Neural cell (in vitro differentiated cells): ENCODE measurements around the gene ZIC1. TPM values are rescaled to one million over a fixed set of nuclear protein-coding genes. Genes with fewer than 3 reads are reported as not detected.

Experiments
- H2AFZ ChIP-seq: fragments of 200-600, 300-800 bp; sonication (generic), shearing (Covaris generic); 2 replicates; pipeline ENCODE4 v1.6.0; 2014; ENCODE audit warnings: low read depth, mild to moderate bottlenecking, antibody characterized with exemption, low read length, moderate library complexity
- H3F3A ChIP-seq: fragments of 200-600 bp; shearing (Covaris generic); 2 replicates; pipeline ENCODE4 v1.6.1; 2016; ENCODE audit warnings: mild to moderate bottlenecking, moderate library complexity, mixed read lengths, antibody characterized with exemption, low read length; ENCODE audit not compliant: insufficient read depth, poor library complexity, severe bottlenecking
- H3K27ac ChIP-seq: fragments of 200-600, 300-800 bp; sonication (generic), shearing (Covaris generic); 2 replicates; pipeline ENCODE4 v1.5.1; 2014; ENCODE audit warnings: mild to moderate bottlenecking, low read length, moderate library complexity
- H3K27me3 ChIP-seq: fragments of 300-800, 200-600 bp; sonication (generic), shearing (Covaris generic); 2 replicates; pipeline ENCODE4 v1.6.0; 2014; ENCODE audit warnings: mild to moderate bottlenecking, low read depth, low read length, moderate library complexity; ENCODE audit not compliant: insufficient read depth
- H3K36me3 ChIP-seq: fragments of 300-800, 200-600 bp; sonication (generic), shearing (Covaris generic); 2 replicates; pipeline ENCODE4 v1.5.1; 2014; ENCODE audit warnings: mild to moderate bottlenecking, antibody characterized with exemption, low read length, moderate library complexity; ENCODE audit not compliant: insufficient read depth
- H3K4me2 ChIP-seq: fragments of 300-800, 200-600 bp; sonication (generic), shearing (Covaris generic); 2 replicates; pipeline ENCODE4 v1.6.0; 2014; ENCODE audit warnings: mild to moderate bottlenecking, low read length
- H3K4me3 ChIP-seq: fragments of 300-800, 200-600 bp; sonication (generic), shearing (Covaris generic); 2 replicates; pipeline ENCODE4 v1.5.1; 2014; ENCODE audit warnings: mild to moderate bottlenecking, low read length, moderate library complexity
- H3K79me2 ChIP-seq: fragments of 200-600 bp; shearing (Covaris generic); replicated peaks from 2 replicates; pipeline ENCODE4 v1.6.0; 2014; ENCODE audit warnings: mild to moderate bottlenecking, low read length, moderate library complexity; ENCODE audit not compliant: insufficient read depth
- H3K9ac ChIP-seq: fragments of 300-800, 200-600 bp; sonication (generic), shearing (Covaris generic); 2 replicates; pipeline ENCODE4 v1.6.1; 2016; ENCODE audit warnings: mild to moderate bottlenecking, low read length, mixed read lengths
- H3K9me2 ChIP-seq: fragments of 200-600 bp; shearing (Covaris generic); 2 replicates; pipeline ENCODE4 v1.6.1; 2016; ENCODE audit warnings: mild to moderate bottlenecking, low read length, mixed read lengths; ENCODE audit not compliant: insufficient read depth
- H3K9me3 ChIP-seq: fragments of 200-600, 300-800 bp; sonication (generic), shearing (Covaris generic); 2 replicates; pipeline ENCODE4 v1.6.1; 2016; ENCODE audit warnings: mild to moderate bottlenecking, mixed run types, low read length, moderate library complexity, mixed read lengths
- H4K20me1 ChIP-seq: fragments of 200-600 bp; shearing (Covaris generic); 2 replicates; pipeline ENCODE4 v1.6.1; 2016; ENCODE audit warnings: mild to moderate bottlenecking, mixed run types; ENCODE audit not compliant: insufficient read depth
- CTCF ChIP-seq: fragments of 450-650 bp; IDR thresholded peaks from 2 replicates; pipeline ENCODE4 v1.5.1; 2014; ENCODE audit warnings: antibody characterized with exemption, mild to moderate bottlenecking, moderate library complexity; ENCODE audit not compliant: poor library complexity, severe bottlenecking
- EP300 ChIP-seq: fragments of 450-650 bp; conservative IDR thresholded peaks from 2 replicates; pipeline ENCODE4 v1.6.1; 2014; ENCODE audit warnings: antibody characterized with exemption, mild to moderate bottlenecking, moderate library complexity; ENCODE audit not compliant: poor library complexity, severe bottlenecking
- EZH2 ChIP-seq: fragments of 200-600, 300-800 bp; shearing (Covaris generic), sonication (generic); IDR thresholded peaks from 2 replicates; pipeline ENCODE4 v1.6.1; 2014; ENCODE audit warnings: antibody characterized with exemption, low read length, borderline replicate concordance, mild to moderate bottlenecking; ENCODE audit not compliant: insufficient read depth, poor library complexity, severe bottlenecking
- MXI1 ChIP-seq: fragments of 450-650 bp; conservative IDR thresholded peaks from 2 replicates; pipeline ENCODE4 v1.6.1; 2014; ENCODE audit warnings: antibody characterized with exemption, mild to moderate bottlenecking; ENCODE audit not compliant: poor library complexity, severe bottlenecking
- POLR2AphosphoS5 ChIP-seq: IDR thresholded peaks from 2 replicates; pipeline ENCODE4 v1.6.1; 2012
- RAD21 ChIP-seq: fragments of 450-650 bp; conservative IDR thresholded peaks from 2 replicates; pipeline ENCODE4 v1.6.1; 2014; ENCODE audit warnings: antibody characterized with exemption, mild to moderate bottlenecking, moderate library complexity
- REST ChIP-seq: IDR thresholded peaks from 2 replicates; pipeline ENCODE4 v1.6.1; 2012; ENCODE audit warnings: borderline replicate concordance
- SMC3 ChIP-seq: fragments of 450-650 bp; conservative IDR thresholded peaks from 2 replicates; pipeline ENCODE4 v1.6.1; 2014; ENCODE audit warnings: antibody characterized with exemption, mild to moderate bottlenecking, moderate library complexity; ENCODE audit not compliant: poor library complexity
- TAF1 ChIP-seq: IDR thresholded peaks from 2 replicates; pipeline ENCODE4 v1.6.1; 2012; ENCODE audit warnings: low read depth
- polyA plus RNA-seq: library from polyadenylated mRNA; depleted of rRNA; stranded (reverse); fragments of >200 nt; gene quantifications from 2 replicates; pipeline ENCODE4 v1.2.3, GENCODE V29; 2014

The ZIC1 gene
- polyA plus RNA-seq, 1 donor from 2014 or later: 183 TPM

- Histone ChIP-seq H3K4me2 (no peak overlapping the region), H3K36me3 (no peaks in the 10 kb centered on the region), H3K9me3 (no peaks in the 10 kb centered on the region), H3K27ac (no peak overlapping the region), H3K4me3 (no peak overlapping the region), H3K9ac (no peak overlapping the region), H3K79me2 (peaks cover 99% of the 10 kb centered on the region), H4K20me1 (no peaks in the 10 kb centered on the region), H3F3A (peaks cover 10% of the 10 kb centered on the region), H3K9me2 (no peaks in the 10 kb centered on the region), H3K27me3 (peaks cover 38% of the 10 kb centered on the region), H2AFZ (no peak overlapping the region)
- no peak for TF ChIP-seq RAD21
- no peak for TF ChIP-seq POLR2AphosphoS5
- TF ChIP-seq EP300: no peak
- TF ChIP-seq TAF1: no peak
- TF ChIP-seq SMC3: no peak
- no peak for TF ChIP-seq CTCF
- TF ChIP-seq REST: no peak
- TF ChIP-seq MXI1: no peak
- TF ChIP-seq EZH2: no peak
Observed at GRCh38 chr3:147417551-147418295, 8.6 kb downstream of the ZIC1 start.

GRCh38 chr3:147418371-147418781 is 9.2 kb downstream of the ZIC1 start:
- Histone ChIP-seq H4K20me1 (no peaks in the 10 kb centered on the region), H3K4me3 (peak overlapping the region; percentile 62), H2AFZ (no peak overlapping the region), H3K36me3 (no peaks in the 10 kb centered on the region), H3K9me3 (no peaks in the 10 kb centered on the region), H3K79me2 (peaks cover 93% of the 10 kb centered on the region), H3K4me2 (no peak overlapping the region), H3K27me3 (peaks cover 44% of the 10 kb centered on the region), H3K27ac (no peak overlapping the region), H3F3A (peaks cover 10% of the 10 kb centered on the region), H3K9ac (peak overlapping the region; percentile 47), H3K9me2 (no peaks in the 10 kb centered on the region)
- no peak for TF ChIP-seq SMC3
- TF ChIP-seq POLR2AphosphoS5: no peak
- no peak for TF ChIP-seq MXI1
- no peak for TF ChIP-seq EP300
- no peak for TF ChIP-seq TAF1
- no peak for TF ChIP-seq RAD21
- no peak for TF ChIP-seq EZH2
- TF ChIP-seq CTCF: no peak
- no peak for TF ChIP-seq REST
